Lung microvascular endothelial cell (primary cell): ENCODE results near the gene ALG3. TPM values are rescaled to one million over a fixed set of nuclear protein-coding genes. Genes with fewer than 3 reads are reported as not detected.
"Not testable (repeated sequence)": the region's sequence is repeated elsewhere in the genome, so short reads cannot be mapped to it uniquely, and the experiment has no call there.

ENCODE experiments used
- DNase-seq, 2 donors: peaks; one replicate each; pipeline versions ENCODE4 v3.0.0 to v3.0.0-alpha.2; 2010; ENCODE audit warnings: low read depth in 2 of 2
- total RNA-seq: library from RNA; depleted of rRNA; stranded (reverse); fragments of >200 nt; gene quantifications from 2 replicates; pipeline ENCODE4 v1.2.1, GENCODE V29; 2014

Gene ALG3
- 15.5 and 20.4 TPM in 2 replicates for total RNA-seq

GRCh38 chr3:184248454-184249411 lies at the start of gene ALG3:
Gene ALG3 (minus strand): TSS chr3:184248962. CDS start chr3:184248940, 22 bp downstream.
- peak; percentile 90 to 94 for DNase-seq

GRCh38 chr3:184296616-184297015 lies 47.9 kb upstream of the ALG3 start:
- no peak for DNase-seq

DNA sequence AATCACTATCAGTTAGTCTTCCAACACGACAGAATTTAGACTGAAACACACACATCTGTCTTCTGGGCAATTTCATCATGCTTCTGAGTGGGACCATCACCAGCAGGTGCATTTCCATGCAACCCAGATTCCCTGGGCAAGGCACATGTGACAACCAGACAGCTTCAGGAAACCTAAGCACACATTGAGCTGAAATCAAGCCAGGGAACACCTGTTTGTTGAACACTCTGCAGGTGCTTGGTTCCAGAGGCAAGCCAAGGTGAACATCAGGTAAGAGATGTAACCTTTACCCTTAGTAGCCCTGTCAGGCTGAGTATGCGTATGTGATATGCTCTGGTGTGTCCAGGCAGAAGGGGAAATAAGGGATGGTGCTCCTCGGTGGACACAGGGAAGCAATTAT lies 47.0 kb upstream of the ALG3 start:
- DNase-seq: no peak

GRCh38 chr3:184291738-184292445 lies 43.1 kb upstream of the ALG3 start:
- DNase-seq: no peak

- no peak for DNase-seq
These were observed 42.4 kb upstream of the ALG3 start for GRCh38 chr3:184291044-184291737.

GRCh38 chr3:184290331-184290730 lies 41.6 kb upstream of the ALG3 start:
- no peak for DNase-seq

DNA sequence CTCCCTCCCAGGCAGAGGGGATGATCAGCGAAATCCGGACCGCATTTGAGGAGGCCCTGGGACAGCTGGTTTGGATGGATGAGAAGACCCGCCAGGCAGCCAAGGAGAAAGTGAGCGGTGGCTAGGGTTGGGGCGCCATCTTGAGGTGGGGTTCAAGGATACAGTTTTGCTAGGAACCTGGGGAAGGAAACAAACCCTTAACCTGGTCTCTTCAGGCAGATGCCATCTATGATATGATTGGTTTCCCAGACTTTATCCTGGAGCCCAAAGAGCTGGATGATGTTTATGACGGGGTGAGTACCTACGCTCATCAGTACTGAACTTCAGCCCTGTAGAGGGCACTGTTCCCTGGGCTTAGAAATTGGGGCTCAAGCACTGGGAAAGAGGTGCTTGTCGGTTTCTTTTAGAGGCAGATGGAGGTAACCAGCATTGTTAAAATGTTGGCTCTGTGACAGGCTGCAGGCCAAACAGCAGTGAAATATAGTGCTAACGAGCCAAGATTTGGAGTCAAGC lies 40.7 kb upstream of the ALG3 start:
- DNase-seq: peak; percentile 57 to 67

- DNase-seq: peak; percentile 89 to 99
These were observed 35.9 kb upstream of the ALG3 start for GRCh38 chr3:184284696-184285095.

- DNase-seq: no peak
These were observed 34.9 kb upstream of the ALG3 start for GRCh38 chr3:184283681-184284080.

- no peak for DNase-seq
These were observed 34.2 kb upstream of the ALG3 start for GRCh38 chr3:184282941-184283340.

GRCh38 chr3:184277366-184277765 lies 28.6 kb upstream of the ALG3 start:
- no peak for DNase-seq

DNA sequence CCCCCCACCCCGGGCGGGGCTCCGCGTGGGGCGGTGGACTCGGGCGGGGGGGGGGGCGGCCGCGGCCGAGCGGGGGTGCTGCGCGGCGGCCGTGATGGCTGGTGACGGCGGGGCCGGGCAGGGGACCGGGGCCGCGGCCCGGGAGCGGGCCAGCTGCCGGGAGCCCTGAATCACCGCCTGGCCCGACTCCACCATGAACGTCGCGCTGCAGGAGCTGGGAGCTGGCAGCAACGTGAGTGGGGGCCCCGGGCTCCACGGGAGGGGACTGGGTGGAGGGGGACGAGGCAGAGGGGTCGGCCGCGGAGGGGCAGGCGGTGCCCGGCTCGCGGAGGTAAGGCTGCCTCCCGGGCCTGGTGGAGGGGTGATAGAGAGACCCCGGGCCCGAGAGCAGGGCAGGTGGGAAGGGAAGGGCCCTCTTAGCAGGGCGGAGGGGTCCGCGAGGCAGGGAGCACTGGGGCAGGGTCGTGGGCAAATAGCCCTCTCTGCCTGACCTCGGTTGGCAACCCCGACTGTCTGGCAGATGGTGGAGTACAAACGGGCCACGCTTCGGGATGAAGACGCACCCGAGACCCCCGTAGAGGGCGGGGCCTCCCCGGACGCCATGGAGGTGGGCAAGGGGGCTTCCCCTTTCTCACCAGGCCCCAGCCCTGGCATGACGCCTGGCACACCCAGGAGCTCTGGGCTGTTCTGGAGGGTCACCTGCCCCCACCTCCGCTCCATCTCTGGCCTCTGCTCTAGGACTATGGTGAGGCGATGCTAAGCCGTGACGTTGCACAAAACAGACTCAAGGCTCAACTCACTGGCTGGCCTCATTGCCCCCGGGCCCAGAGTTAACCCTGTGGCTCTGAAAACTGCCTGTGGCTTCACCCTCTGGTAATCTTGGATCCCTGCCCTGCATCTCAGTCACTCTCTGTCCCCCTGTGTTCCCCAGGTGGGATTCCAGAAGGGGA lies 27.5 kb upstream of the ALG3 start, which contains the start of gene ECE2:
ECE2 (plus strand) TSS at position 62 of the 950 bp plus-strand sequence; CDS start at position 194, 132 bp downstream.
- DNase-seq: peak in 1 of 2 donors; percentile 26

- DNase-seq: no peak
These were observed 26.6 kb upstream of the ALG3 start for GRCh38 chr3:184275381-184275701.

DNA sequence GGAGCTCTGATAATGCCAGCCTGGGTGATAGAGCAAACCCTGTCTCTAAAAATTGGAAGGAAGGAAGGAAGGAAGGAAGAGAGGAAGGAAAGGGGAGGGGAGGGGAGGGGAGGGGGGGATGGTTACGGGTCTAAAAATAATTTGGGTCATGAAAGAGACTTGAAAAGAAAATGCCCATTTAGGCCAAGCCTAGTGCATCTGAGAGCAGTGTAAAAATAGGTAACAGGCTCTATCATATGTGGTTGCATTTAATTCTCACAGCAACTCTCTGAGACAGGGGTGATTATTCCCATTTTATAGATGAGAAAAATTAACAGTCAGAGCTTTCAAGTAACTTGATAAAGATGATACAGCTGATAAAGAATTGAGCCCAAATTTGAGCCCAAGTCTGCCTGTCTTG lies 23.5 kb upstream of the ALG3 start:
- DNase-seq: no peak

GRCh38 chr3:184267249-184267648 lies 18.5 kb upstream of the ALG3 start:
- DNase-seq: not testable (repeated sequence)

DNA sequence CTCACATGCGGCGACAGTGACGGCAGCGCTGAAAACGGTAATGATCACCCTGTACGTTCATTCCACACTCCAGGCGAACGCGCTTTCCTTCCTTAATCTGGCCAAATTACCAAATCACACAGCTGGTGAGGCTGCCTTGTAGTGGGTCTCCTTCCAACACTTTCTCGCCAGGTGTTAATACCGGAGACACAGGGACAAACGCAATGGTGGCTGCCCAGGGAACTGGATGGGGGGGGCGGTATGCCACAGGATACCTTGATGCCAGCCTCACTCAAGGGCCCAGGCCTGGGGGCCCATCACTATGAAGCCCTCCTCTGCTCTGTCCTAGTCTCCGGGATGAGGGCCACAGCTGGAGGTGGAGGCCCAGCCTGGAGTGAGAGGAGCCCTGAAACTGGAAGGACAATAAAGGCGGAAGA lies 14.0 kb upstream of the ALG3 start:
- no peak for DNase-seq

DNA sequence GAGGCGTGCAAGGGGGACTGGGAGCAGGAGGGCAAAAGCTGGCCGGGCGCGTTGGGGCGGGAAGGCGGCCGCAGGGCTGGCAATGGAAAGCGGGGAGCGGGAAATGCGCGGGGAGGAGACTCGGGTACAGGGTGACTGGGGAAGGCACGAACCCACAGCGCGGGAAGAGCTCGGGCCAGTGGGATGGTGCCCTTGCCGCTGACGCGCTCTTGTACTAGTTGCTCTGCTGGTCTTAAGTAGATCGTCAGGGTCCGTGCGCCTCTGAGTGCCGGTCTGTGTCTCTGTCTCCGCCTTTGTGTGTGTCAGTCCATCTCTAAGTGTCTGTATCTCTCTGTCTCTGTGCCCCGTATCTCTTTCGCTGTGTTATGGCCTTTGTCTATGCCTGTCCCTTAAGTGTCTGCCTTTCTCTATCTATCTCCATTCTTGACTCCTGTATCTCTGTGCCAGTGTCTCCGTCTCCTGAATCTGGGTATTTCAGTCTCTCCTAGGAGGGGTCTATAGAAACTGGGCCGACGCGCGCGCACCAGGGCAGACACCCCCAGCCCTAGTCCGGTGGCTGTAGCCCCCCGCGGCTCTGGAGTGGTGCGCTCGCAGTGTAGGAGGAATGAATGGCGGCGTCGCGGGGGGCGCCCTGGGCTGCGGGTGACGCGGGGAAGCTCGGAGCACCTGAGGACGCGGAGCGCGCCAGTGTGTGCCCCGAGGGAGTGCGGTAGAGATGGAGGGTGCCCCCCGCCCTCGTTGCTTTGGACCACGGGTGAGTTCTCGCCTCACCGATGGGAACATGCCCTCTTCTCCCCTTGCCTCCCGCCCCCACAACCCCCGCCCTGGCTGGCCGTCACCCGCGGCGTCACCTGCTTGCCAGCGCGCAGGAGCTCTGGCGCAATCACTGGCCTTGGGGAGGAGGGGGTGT lies 13.3 kb upstream of the ALG3 start:
- peak in 1 of 2 donors; percentile 36 for DNase-seq

DNA sequence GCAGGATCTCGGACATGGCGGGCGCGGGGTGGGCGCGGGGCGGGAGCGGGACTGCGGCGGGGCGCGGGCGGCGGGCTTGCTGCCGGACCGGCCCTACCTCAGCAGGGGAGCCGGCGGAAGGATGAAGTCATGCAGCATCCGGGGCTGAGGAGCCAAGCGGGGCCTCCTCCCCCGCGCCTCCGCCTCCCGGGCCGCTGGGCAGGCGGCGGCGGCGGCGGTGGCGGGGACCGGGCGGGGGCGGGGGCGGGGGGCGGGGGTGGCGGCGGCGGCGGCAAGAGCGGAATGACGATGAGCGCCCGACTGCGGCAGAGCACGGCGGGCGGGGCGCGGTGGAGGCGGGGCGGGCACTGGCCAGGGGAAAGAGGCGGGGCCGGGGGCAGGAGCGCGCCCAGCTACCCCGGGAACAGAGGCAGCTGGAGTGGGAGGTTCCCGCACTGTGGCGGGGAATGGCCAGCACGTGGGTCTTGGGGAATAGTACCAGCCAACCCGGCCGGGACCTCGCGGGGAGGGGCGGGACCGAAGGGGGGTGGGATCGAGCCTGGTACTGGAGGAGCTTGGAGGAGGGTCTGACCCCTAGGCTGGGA lies 12.6 kb upstream of the ALG3 start, which contains the start of gene CAMK2N2:
CAMK2N2 (minus strand) TSS at position 284 of the 584 bp plus-strand sequence; CDS start at position 16, 268 bp downstream.
- peak; percentile 38 to 52 for DNase-seq

- no peak for DNase-seq
These were observed 12.0 kb upstream of the ALG3 start for GRCh38 chr3:184260724-184261269.
